Keratinocyte (primary cell): Measurements from ENCODE around the gene TMPRSS11E. TPM values are rescaled to one million over a fixed set of nuclear protein-coding genes. Genes with fewer than 3 reads are reported as not detected.

Experiments used
- DNase-seq: peaks from one replicate; pipeline ENCODE4 v3.0.0-alpha.2; 2011; ENCODE audit warnings: low read depth, missing footprints, low spot score
- FAIRE-seq: peaks from 2 replicates; lab custom pipeline; 2011; peaks lifted over from hg19 to GRCh38; lab: Jason Lieb, UNC
- H2AFZ ChIP-seq: 2 replicates; pipeline ENCODE4 v1.6.0; 2012; ENCODE audit warnings: low read length, control low read depth, inconsistent platforms; ENCODE audit not compliant: control insufficient read depth
- H3K27ac ChIP-seq: 2 replicates; pipeline ENCODE4 v1.5.1; 2011; ENCODE audit warnings: low read length; ENCODE audit not compliant: control insufficient read depth, insufficient read depth
- H3K27me3 ChIP-seq: 3 replicates; pipeline ENCODE4 v1.6.0; 2011; ENCODE audit warnings: low read length; ENCODE audit not compliant: control insufficient read depth, insufficient read depth; ENCODE audit errors: extremely low read depth
- H3K36me3 ChIP-seq, 2 experiments: 2 replicates in 1 of 2; 3 replicates in 1 of 2; pipeline ENCODE4 v1.5.1; 2011; ENCODE audit warnings: low read length in 2 of 2, mild to moderate bottlenecking in 1 of 2; ENCODE audit not compliant: control insufficient read depth in 2 of 2, insufficient read depth in 2 of 2; ENCODE audit errors: extremely low read depth in 1 of 2
- H3K4me1 ChIP-seq: 3 replicates; pipeline ENCODE4 v1.5.1; 2011; ENCODE audit warnings: low read length; ENCODE audit not compliant: control insufficient read depth, insufficient read depth; ENCODE audit errors: extremely low read depth
- H3K4me2 ChIP-seq: 3 replicates; pipeline ENCODE4 v1.6.0; 2011; ENCODE audit warnings: low read depth, low read length; ENCODE audit not compliant: control insufficient read depth, insufficient read depth; ENCODE audit errors: extremely low read depth
- H3K4me3 ChIP-seq, 3 experiments: fragments of 200-600 bp in 1 of 3; sonication (generic) in 1 of 3; 2 replicates in 2 of 3; 3 replicates in 1 of 3; pipeline ENCODE4 v1.5.1; 2011 to 2016; ENCODE audit warnings: low read length in 3 of 3, mild to moderate bottlenecking in 3 of 3, control low read depth in 2 of 3, inconsistent platforms in 1 of 3, low read depth in 1 of 3, mixed read lengths in 1 of 3, mixed run types in 1 of 3, moderate library complexity in 1 of 3; ENCODE audit not compliant: control insufficient read depth in 2 of 3, insufficient read depth in 2 of 3; ENCODE audit errors: extremely low read depth in 1 of 3
- H3K79me2 ChIP-seq: 2 replicates; pipeline ENCODE4 v1.6.0; 2012; ENCODE audit warnings: low read length; ENCODE audit not compliant: control insufficient read depth, insufficient read depth
- H3K9ac ChIP-seq: 3 replicates; pipeline ENCODE4 v1.6.0; 2011; ENCODE audit warnings: low read length; ENCODE audit not compliant: control insufficient read depth, insufficient read depth; ENCODE audit errors: extremely low read depth
- H3K9me1 ChIP-seq: 3 replicates; pipeline ENCODE4 v1.6.0; 2011; ENCODE audit warnings: low read length; ENCODE audit not compliant: control insufficient read depth, insufficient read depth; ENCODE audit errors: extremely low read depth
- H3K9me3 ChIP-seq: 2 replicates; pipeline ENCODE4 v1.5.1; 2012; ENCODE audit warnings: low read depth, low read length; ENCODE audit not compliant: control insufficient read depth
- H4K20me1 ChIP-seq: 3 replicates; pipeline ENCODE4 v1.6.0; 2011; ENCODE audit warnings: low read length; ENCODE audit not compliant: control insufficient read depth, insufficient read depth; ENCODE audit errors: extremely low read depth
- CTCF ChIP-seq, 3 experiments: IDR thresholded peaks in 1 of 3; conservative IDR thresholded peaks in 1 of 3; optimal IDR thresholded peaks in 1 of 3; 2 replicates in 2 of 3; 3 replicates in 1 of 3; pipeline versions ENCODE3 to v1.5.1; 2011; ENCODE audit warnings: low read length in 3 of 3, mild to moderate bottlenecking in 3 of 3, moderate library complexity in 2 of 3, control low read depth in 1 of 3, inconsistent platforms in 1 of 3; ENCODE audit not compliant: insufficient read depth in 2 of 3; ENCODE audit errors: extremely low read depth in 1 of 3
- EZH2 ChIP-seq: IDR thresholded peaks from one replicate; pipeline ENCODE4 v1.6.1; 2012; ENCODE audit warnings: inconsistent platforms, mild to moderate bottlenecking, low read length, moderate library complexity
- dilution Hi-C: fragments of 300-500 bp; cut with MboI; formaldehyde crosslinking; loops from one replicate; pipeline ENCODE4 v1.7.0; 2020; ENCODE audit warnings: low sequenced_read_pairs; ENCODE audit not compliant: extremely low pct_ligation_motif_present
- polyA plus RNA-seq, 5 experiments: library from polyadenylated mRNA; depleted of rRNA in 3 of 5; stranded (reverse) in 3 of 5; stranded (forward) in 1 of 5; unstranded in 1 of 5; fragments of >200 nt; gene quantifications; 1 replicate in 1 of 5; 2 replicates in 3 of 5; 3 replicates in 1 of 5; pipeline versions ENCODE4 v1.2.1 to v1.2.3, GENCODE V29; 2011 to 2012; ENCODE audit warnings: missing spikeins in 2 of 5, low read depth in 1 of 5, low replicate concordance in 1 of 5

Gene TMPRSS11E
- polyA plus RNA-seq, 1 donor (not counting 4 experiments of a cell fraction or from before 2014, with no cell fraction given) = 2.0 TPM

GRCh38 chr4:68407868-68408190 is 39.4 kb upstream of the TMPRSS11E start:
- FAIRE-seq = no peak
- H3K9me3 ChIP-seq = no peaks in the 10 kb centered on the region
- H3K27ac ChIP-seq = no peak overlapping the region
- H3K27me3 ChIP-seq = no peaks in the 10 kb centered on the region
- peaks cover 5% of the 10 kb centered on the region for H3K4me1 ChIP-seq
- H3K9ac ChIP-seq = no peak overlapping the region
- H3K4me2 ChIP-seq = no peak overlapping the region
- no peak for DNase-seq
- H3K79me2 ChIP-seq = no peaks in the 10 kb centered on the region
- no peaks in the 10 kb centered on the region for H3K36me3 ChIP-seq
- H4K20me1 ChIP-seq = no peaks in the 10 kb centered on the region
- no peak overlapping the region for H3K4me3 ChIP-seq
- no peaks in the 10 kb centered on the region for H3K9me1 ChIP-seq
- TF ChIP-seq CTCF (optimal IDR thresholded peaks at IDR 0.05 in 1 of 3, IDR thresholded peaks at IDR 0.05 in 1 of 3, conservative IDR thresholded peaks at IDR 0.05 in 1 of 3; ENCODE audit: extremely low read depth in 1 of 3, insufficient read depth in 2 of 3, low read length in 3 of 3) (no peak), EZH2 (no peak)
- dilution Hi-C loops = no loop called here
- no peak overlapping the region for H2AFZ ChIP-seq

DNA sequence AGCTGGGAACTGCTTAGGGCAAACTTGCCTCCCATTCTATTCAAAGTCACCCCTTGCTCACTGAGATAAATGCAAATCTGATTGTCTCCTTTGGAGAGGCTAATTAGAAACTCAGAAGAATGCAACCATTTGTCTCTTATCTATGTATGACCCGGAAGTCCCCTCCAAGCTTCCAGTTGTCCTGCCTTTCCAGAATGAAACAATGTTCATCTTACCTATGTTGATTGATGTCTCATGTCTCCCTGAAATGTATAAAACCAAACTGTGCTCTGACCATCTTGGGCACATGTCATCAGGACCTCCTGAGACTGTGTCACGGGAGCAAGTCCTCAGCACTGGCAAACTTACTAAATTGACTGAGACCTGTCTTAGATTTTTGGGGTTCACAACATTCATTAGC is 37.1 kb upstream of the TMPRSS11E start:
- H3K36me3 ChIP-seq = no peaks in the 10 kb centered on the region
- H3K4me3 ChIP-seq = no peak overlapping the region
- no peaks in the 10 kb centered on the region for H4K20me1 ChIP-seq
- FAIRE-seq = no peak
- H3K9me1 ChIP-seq = no peaks in the 10 kb centered on the region
- no peaks in the 10 kb centered on the region for H3K9me3 ChIP-seq
- H3K4me1 ChIP-seq = peaks cover 5% of the 10 kb centered on the region
- no peak overlapping the region for H3K4me2 ChIP-seq
- H3K27me3 ChIP-seq = no peaks in the 10 kb centered on the region
- TF ChIP-seq CTCF (optimal IDR thresholded peaks at IDR 0.05 in 1 of 3, IDR thresholded peaks at IDR 0.05 in 1 of 3, conservative IDR thresholded peaks at IDR 0.05 in 1 of 3; ENCODE audit: extremely low read depth in 1 of 3, insufficient read depth in 2 of 3, low read length in 3 of 3) = no peak
- dilution Hi-C loops = no loop called here
- no peak overlapping the region for H3K9ac ChIP-seq
- H2AFZ ChIP-seq = no peak overlapping the region
- no peak overlapping the region for H3K27ac ChIP-seq
- DNase-seq = no peak
- no peaks in the 10 kb centered on the region for H3K79me2 ChIP-seq
